HPDE6-E6E7 (cell line): ENCODE data around the gene SHISA5.

Experiments used
- DNase-seq: peaks from one replicate; pipeline ENCODE4 v3.0.0; 2011; ENCODE audit warnings: missing footprints; ENCODE audit errors: extremely low spot score

The SHISA5 gene

GRCh38 chr3:48431224-48432029, 72.5 kb downstream of the SHISA5 start:
- no peak for DNase-seq

GRCh38 chr3:48430708-48431101, 73.3 kb downstream of the SHISA5 start:
- no peak for DNase-seq

GRCh38 chr3:48429960-48430707, 73.8 kb downstream of the SHISA5 start, which contains the start of gene PLXNB1:
TSS of gene PLXNB1 (minus strand) at chr3:48430086. CDS start at chr3:48424611, 5,475 bp downstream.
- DNase-seq = peak; percentile 15

- no peak for DNase-seq
Observed at GRCh38 chr3:48429317-48429959, 74.5 kb downstream of the SHISA5 start.

GRCh38 chr3:48428572-48429316, 75.2 kb downstream of the SHISA5 start:
- no peak for DNase-seq

GRCh38 chr3:48428088-48428571, 75.8 kb downstream of the SHISA5 start:
- DNase-seq = no peak

- DNase-seq = no peak
Observed at GRCh38 chr3:48427630-48427962, 76.4 kb downstream of the SHISA5 start.

GRCh38 chr3:48426944-48427629, 76.9 kb downstream of the SHISA5 start:
- DNase-seq = no peak

- no peak for DNase-seq
Observed at GRCh38 chr3:48426401-48426909, 77.5 kb downstream of the SHISA5 start.

- DNase-seq = no peak
Observed at GRCh38 chr3:48425281-48425812, 78.6 kb downstream of the SHISA5 start.

GRCh38 chr3:48423883-48424695, 79.9 kb downstream of the SHISA5 start:
- no peak for DNase-seq

- no peak for DNase-seq
Observed at GRCh38 chr3:48423241-48423882, 80.6 kb downstream of the SHISA5 start.

GRCh38 chr3:48422681-48423080, 81.3 kb downstream of the SHISA5 start:
- no peak for DNase-seq

- DNase-seq = no peak
Observed at GRCh38 chr3:48422272-48422671, 81.7 kb downstream of the SHISA5 start.

GRCh38 chr3:48420561-48420960, 83.4 kb downstream of the SHISA5 start:
- DNase-seq = no peak

- DNase-seq = no peak
Observed at GRCh38 chr3:48419597-48419996, 84.4 kb downstream of the SHISA5 start.

GRCh38 chr3:48419149-48419548, 84.8 kb downstream of the SHISA5 start:
- DNase-seq = no peak

GRCh38 chr3:48418651-48419050, 85.3 kb downstream of the SHISA5 start:
- no peak for DNase-seq

GRCh38 chr3:48418140-48418539, 85.8 kb downstream of the SHISA5 start:
- DNase-seq = no peak
